Neural progenitor cell (in vitro differentiated cells): ENCODE results near the gene ZC3H18. TPM values are rescaled to one million over a fixed set of nuclear protein-coding genes. Genes with fewer than 3 reads are reported as not detected.

Source experiments
- DNase-seq: peaks from one replicate; pipeline ENCODE4 v3.0.0-alpha.2; 2016; ENCODE audit warnings: low spot score
- H2AFZ ChIP-seq: fragments of 200-600 bp; sonication (generic); replicated peaks from 2 replicates; pipeline ENCODE4 v1.6.1; 2016; ENCODE audit warnings: antibody characterized with exemption
- H3F3A ChIP-seq: fragments of 200-600 bp; sonication (generic); 2 replicates; pipeline ENCODE4 v1.6.1; 2016; ENCODE audit warnings: antibody characterized with exemption, low read depth
- H3K27ac ChIP-seq: fragments of 200-600 bp; sonication (generic); 2 replicates; pipeline ENCODE4 v1.5.1; 2016; ENCODE audit warnings: mild to moderate bottlenecking
- H3K27me3 ChIP-seq: fragments of 200-600 bp; sonication (generic); 2 replicates; pipeline ENCODE4 v1.6.1; 2016; ENCODE audit warnings: mild to moderate bottlenecking, moderate library complexity
- H3K36me3 ChIP-seq: fragments of 200-600 bp; sonication (generic); 2 replicates; pipeline ENCODE4 v1.5.1; 2016
- H3K4me1 ChIP-seq: fragments of 200-600 bp; sonication (generic); 2 replicates; pipeline ENCODE4 v1.6.1; 2016; ENCODE audit warnings: mixed run types
- H3K4me2 ChIP-seq: fragments of 200-600 bp; sonication (generic); 2 replicates; pipeline ENCODE4 v1.6.1; 2016
- H3K4me3 ChIP-seq: fragments of 200-600 bp; sonication (generic); 2 replicates; pipeline ENCODE4 v1.5.1; 2016
- H3K79me2 ChIP-seq: fragments of 200-600 bp; sonication (generic); 2 replicates; pipeline ENCODE4 v1.6.1; 2016; ENCODE audit warnings: low read depth
- H3K9ac ChIP-seq: fragments of 200-600 bp; sonication (generic); 2 replicates; pipeline ENCODE4 v1.6.1; 2016
- H3K9me3 ChIP-seq: fragments of 200-600 bp; sonication (generic); 2 replicates; pipeline ENCODE4 v1.5.1; 2016; ENCODE audit warnings: low read depth
- H4K20me1 ChIP-seq: fragments of 200-600 bp; sonication (generic); 2 replicates; pipeline ENCODE4 v1.6.1; 2016; ENCODE audit warnings: low read depth
- H3K27ac Mint-ChIP-seq: 3 replicates; pipeline ENCODE4 v1.8.0; 2021; ENCODE audit warnings: mixed read lengths
- H3K27me3 Mint-ChIP-seq: 2 replicates; pipeline ENCODE4 v1.8.0; 2022; ENCODE audit warnings: low read depth, mild to moderate bottlenecking, inconsistent platforms, moderate library complexity, mixed read lengths; ENCODE audit not compliant: insufficient read depth
- H3K36me3 Mint-ChIP-seq: 3 replicates; pipeline ENCODE4 v1.8.0; 2021; ENCODE audit warnings: mixed read lengths
- H3K4me1 Mint-ChIP-seq: 3 replicates; pipeline ENCODE4 v1.8.0; 2021; ENCODE audit warnings: mixed read lengths
- H3K4me3 Mint-ChIP-seq: 3 replicates; pipeline ENCODE4 v1.8.0; 2021; ENCODE audit warnings: mild to moderate bottlenecking, moderate library complexity, mixed read lengths
- H3K9me3 Mint-ChIP-seq: 3 replicates; pipeline ENCODE4 v1.8.0; 2020; ENCODE audit warnings: mixed read lengths
- CTCF ChIP-seq: fragments of 200-600 bp; sonication (generic); IDR thresholded peaks from 2 replicates; pipeline ENCODE4 v1.5.1; 2017; ENCODE audit warnings: antibody characterized with exemption, mild to moderate bottlenecking
- EZH2 ChIP-seq: fragments of 200-600 bp; sonication (generic); IDR thresholded peaks from 2 replicates; pipeline ENCODE4 v1.6.1; 2017; ENCODE audit warnings: antibody characterized with exemption, mild to moderate bottlenecking, moderate library complexity
- EZH2phosphoT487 ChIP-seq: fragments of 200-600 bp; sonication (generic); IDR thresholded peaks from 2 replicates; pipeline ENCODE4 v1.6.1; 2017; ENCODE audit warnings: antibody characterized with exemption
- total RNA-seq: library from RNA; depleted of rRNA; stranded (reverse); fragments of >200 nt; gene quantifications from 2 replicates; pipeline ENCODE4 v1.2.3, GENCODE V29; 2015; ENCODE audit warnings: low replicate concordance

ZC3H18 gene
- total RNA-seq, 1 donor from 2014 or later: 24.2 TPM

DNA sequence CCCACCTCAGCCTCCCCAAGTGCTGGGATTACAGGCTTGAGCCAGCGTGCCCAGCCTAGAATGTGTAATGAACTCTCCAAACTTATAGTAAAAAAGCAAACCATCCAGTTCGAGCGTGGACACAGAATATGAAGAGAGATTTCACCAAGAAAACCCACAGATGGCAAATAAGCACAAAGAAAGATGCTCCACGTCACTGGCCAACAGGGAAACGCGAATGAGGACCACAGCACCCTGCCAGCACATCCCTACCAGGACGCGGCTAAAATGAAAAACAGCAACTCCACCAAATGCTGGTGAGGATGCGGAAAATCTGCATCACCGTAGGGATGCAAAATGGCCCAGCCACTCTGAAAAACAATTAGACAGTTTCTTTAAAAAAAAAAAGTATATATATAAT is 91.3 kb downstream of the ZC3H18 start:
- H3K4me1 Mint-ChIP-seq: peaks cover 23% of the 10 kb centered on the region
- no peaks in the 10 kb centered on the region for H3K9me3 Mint-ChIP-seq
- TF ChIP-seq CTCF (no peak), EZH2 (no peak), EZH2phosphoT487 (no peak)
- Histone ChIP-seq H2AFZ (no peak overlapping the region), H3K79me2 (peaks cover 53% of the 10 kb centered on the region), H3K4me2 (peak overlapping the region; percentile 92), H3K27ac (no peak overlapping the region), H4K20me1 (peaks cover 39% of the 10 kb centered on the region), H3K9me3 (no peaks in the 10 kb centered on the region), H3F3A (peaks cover 7% of the 10 kb centered on the region), H3K4me1 (peaks cover 4% of the 10 kb centered on the region), H3K36me3 (no peaks in the 10 kb centered on the region), H3K4me3 (peak overlapping the region; percentile 76), H3K9ac (no peak overlapping the region), H3K27me3 (no peaks in the 10 kb centered on the region)
- H3K36me3 Mint-ChIP-seq: no peaks in the 10 kb centered on the region
- no peak for DNase-seq
- peaks cover 4% of the 10 kb centered on the region for H3K27me3 Mint-ChIP-seq
- no peak overlapping the region for H3K27ac Mint-ChIP-seq
- peak overlapping the region; percentile 89 for H3K4me3 Mint-ChIP-seq

- Mint-ChIP-seq H3K36me3 (no peaks in the 10 kb centered on the region), H3K27ac (no peak overlapping the region), H3K9me3 (no peaks in the 10 kb centered on the region), H3K27me3 (peaks cover 4% of the 10 kb centered on the region), H3K4me3 (peak overlapping the region; percentile 89), H3K4me1 (peaks cover 23% of the 10 kb centered on the region)
- no peak for TF ChIP-seq EZH2
- TF ChIP-seq CTCF: peak; percentile 2
- TF ChIP-seq EZH2phosphoT487: no peak
- Histone ChIP-seq H3F3A (peaks cover 7% of the 10 kb centered on the region), H3K4me1 (peaks cover 4% of the 10 kb centered on the region), H4K20me1 (peaks cover 39% of the 10 kb centered on the region), H3K27me3 (no peaks in the 10 kb centered on the region), H2AFZ (peak overlapping the region; percentile 70), H3K4me2 (peak overlapping the region; percentile 92), H3K27ac (peak overlapping the region; percentile 76), H3K36me3 (no peaks in the 10 kb centered on the region), H3K9ac (peak overlapping the region; percentile 68), H3K4me3 (peak overlapping the region; percentile 76), H3K9me3 (no peaks in the 10 kb centered on the region), H3K79me2 (peaks cover 53% of the 10 kb centered on the region)
- peak; percentile 49 for DNase-seq
Measured at GRCh38 chr16:88662222-88662842, 92.1 kb downstream of the ZC3H18 start.

- Mint-ChIP-seq H3K27ac (no peak within 1 kb of the TSS), H3K4me1 (peaks cover 25% of the 10 kb centered on the region), H3K9me3 (no peaks in the 10 kb centered on the region), H3K36me3 (no peaks in the 10 kb centered on the region), H3K4me3 (peak within 1 kb of the TSS; percentile 89), H3K27me3 (peaks cover 4% of the 10 kb centered on the region)
- peak within 1 kb of the TSS; percentile 76 for H3K4me3 ChIP-seq
- TF ChIP-seq EZH2 (peak; percentile 28), CTCF (peak; percentile 7), EZH2phosphoT487 (no peak)
- H3K27me3 ChIP-seq: no peaks in the 10 kb centered on the region
- H3F3A ChIP-seq: peaks cover 10% of the 10 kb centered on the region
- peak within 1 kb of the TSS; percentile 76 for H3K27ac ChIP-seq
- H2AFZ ChIP-seq: peak within 1 kb of the TSS; percentile 79
- peak; percentile 99 for DNase-seq
- no peaks in the 10 kb centered on the region for H3K36me3 ChIP-seq
- peak within 1 kb of the TSS; percentile 68 for H3K9ac ChIP-seq
- H3K9me3 ChIP-seq: no peaks in the 10 kb centered on the region
- peaks cover 53% of the 10 kb centered on the region for H3K79me2 ChIP-seq
- peaks cover 33% of the 10 kb centered on the region for H4K20me1 ChIP-seq
- peaks cover 4% of the 10 kb centered on the region for H3K4me1 ChIP-seq
- H3K4me2 ChIP-seq: peak within 1 kb of the TSS; percentile 95
Measured at GRCh38 chr16:88662843-88663606, 92.8 kb downstream of the ZC3H18 start, which contains the start of gene MVD. Gene MVD, minus strand, starts transcription at chr16:88663091. Its CDS starts 11 bp downstream, at chr16:88663080.
